MCF 10A (cell line): ENCODE results near the gene TFF3. TPM values are rescaled to one million over a fixed set of nuclear protein-coding genes. Genes with fewer than 3 reads are reported as not detected.

Source experiments
- Bru-seq: library from RNA; stranded (reverse); fragments of 400-500 nt; gene quantifications from one replicate; lab custom pipeline; 2021; lab: Mats Ljungman, UMichigan
- BruChase-seq, 2 experiments: library from RNA; stranded (reverse); fragments of 400-500 nt; gene quantifications; one replicate each; lab custom pipeline; 2021; lab: Mats Ljungman, UMichigan
- BruUV-seq: library from RNA; stranded (reverse); fragments of 400-500 nt; replicated peaks from 2 replicates; lab custom pipeline; 2021; lab: Mats Ljungman, UMichigan
- CTCF ChIA-PET: fragments of 300-600 bp; sonication (Branson Sonifier 250); formaldehyde crosslinking; extraction: SDS; loops from one replicate; lab custom pipeline; 2021; ENCODE audit warnings: antibody characterized with exemption, inconsistent platforms; lab: Yijun Ruan, JAX
- POLR2A ChIA-PET: fragments of 300-600, 350-650 bp; sonication (Branson Sonifier 250); formaldehyde crosslinking; extraction: SDS; loops from one replicate; lab custom pipeline; 2020; ENCODE audit warnings: antibody characterized with exemption, inconsistent platforms; lab: Yijun Ruan, JAX
- DNase-seq: peaks from one replicate; pipeline ENCODE4 v3.0.0-alpha.2; 2018; ENCODE audit not compliant: unreplicated experiment
- H3K27ac Mint-ChIP-seq: one replicate; pipeline ENCODE4 v1.8.0; 2022; ENCODE audit warnings: mild to moderate bottlenecking, low read depth, mixed read lengths; ENCODE audit not compliant: unreplicated experiment
- H3K27me3 Mint-ChIP-seq: one replicate; pipeline ENCODE4 v1.8.0; 2022; ENCODE audit warnings: mixed read lengths; ENCODE audit not compliant: insufficient read depth, unreplicated experiment
- H3K36me3 Mint-ChIP-seq: one replicate; pipeline ENCODE4 v1.8.0; 2022; ENCODE audit warnings: mild to moderate bottlenecking, moderate library complexity, mixed read lengths; ENCODE audit not compliant: insufficient read depth, unreplicated experiment
- H3K4me1 Mint-ChIP-seq: one replicate; pipeline ENCODE4 v1.8.0; 2022; ENCODE audit warnings: mixed read lengths; ENCODE audit not compliant: insufficient read depth, unreplicated experiment
- H3K4me3 Mint-ChIP-seq: one replicate; pipeline ENCODE4 v1.8.0; 2022; ENCODE audit warnings: mild to moderate bottlenecking, moderate library complexity, mixed read lengths; ENCODE audit not compliant: unreplicated experiment
- H3K9me3 Mint-ChIP-seq: one replicate; pipeline ENCODE4 v1.8.0; 2022; ENCODE audit warnings: mixed read lengths; ENCODE audit not compliant: unreplicated experiment
- CTCF ChIP-seq: fragments of 200-600 bp; IDR thresholded peaks from one replicate; pipeline ENCODE4 v1.8.0; 2022; ENCODE audit warnings: antibody characterized with exemption, mild to moderate bottlenecking; ENCODE audit not compliant: unreplicated experiment
- intact Hi-C: fragments of 100-400 bp; cut with micrococcal nuclease; formaldehyde crosslinking; loops from 2 replicates; pipeline ENCODE4 v1.14.1; 2022
- long read RNA-seq: library from polyadenylated mRNA; stranded (forward); transcript quantifications from one replicate; pipeline ENCODE4 v2.0.0, GENCODE V29; 2022
- total RNA-seq: library from RNA; stranded (reverse); gene quantifications from 2 replicates; pipeline ENCODE4 v1.2.3, GENCODE V29; 2022

Gene TFF3
- total RNA-seq (not detected in 2 replicates), Bru-seq, nascent RNA (not detected), BruChase-seq, experiment 1, labeled RNA remaining after a 6-hour chase (not detected), BruChase-seq, experiment 2, labeled RNA remaining after a 2-hour chase (not detected)
- long read RNA-seq: 0 reads

DNA sequence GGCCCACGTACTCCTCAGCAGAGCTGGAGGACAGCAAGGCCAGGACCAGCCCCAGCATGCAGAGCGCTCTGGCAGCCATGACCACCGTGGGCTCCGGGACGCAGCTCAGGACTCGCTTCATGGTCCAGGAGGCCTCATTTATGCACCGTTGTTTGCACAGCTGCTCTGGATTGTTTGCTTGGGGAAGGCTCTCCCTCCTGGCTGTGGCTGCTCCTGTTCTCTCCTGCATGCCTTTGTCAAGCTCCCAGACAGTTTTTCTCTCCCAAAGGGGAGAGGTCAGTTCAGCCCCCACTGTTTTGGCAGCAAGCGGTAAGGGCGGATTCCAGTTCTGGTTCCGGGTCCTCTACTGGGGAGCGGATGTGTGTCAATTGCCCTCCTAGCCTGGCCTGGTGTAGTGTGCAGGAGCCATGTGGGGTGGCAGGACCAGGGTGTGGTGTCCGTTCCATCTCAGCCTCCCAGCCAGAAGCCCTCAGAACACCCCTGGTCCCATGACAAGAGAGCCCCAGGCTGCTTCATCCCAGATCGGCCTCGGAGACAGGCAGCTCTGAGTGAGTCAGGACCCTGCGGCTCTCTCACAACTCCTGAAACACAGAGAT is at the start of gene TFF3:
Gene TFF3, minus strand, starts transcription at position 114 of the 596 bp plus-strand sequence. Its CDS starts 35 bp downstream, at position 79.
- Mint-ChIP-seq H3K9me3 (no peaks in the 10 kb centered on the region), H3K36me3 (no peaks in the 10 kb centered on the region), H3K4me3 (no peak within 1 kb of the TSS), H3K4me1 (no peaks in the 10 kb centered on the region), H3K27ac (no peak within 1 kb of the TSS), H3K27me3 (peaks cover 2% of the 10 kb centered on the region)
- intact Hi-C loops: no loop called here
- ChIA-PET POLR2A (no interaction called here), CTCF (interaction anchor here (0.6 kb wide), 1 partner anchor 340 kb away, joined by 3 read pairs; no protein-coding TSS in a partner anchor)
- TF ChIP-seq CTCF: no peak
- no peak for DNase-seq
- BruUV-seq: no TSS peak

- no peak for DNase-seq
- BruUV-seq: no TSS peak
- H3K36me3 Mint-ChIP-seq: no peaks in the 10 kb centered on the region
- TF ChIP-seq CTCF: no peak
- no peaks in the 10 kb centered on the region for H3K9me3 Mint-ChIP-seq
- CTCF ChIA-PET: no interaction called here
- no peak overlapping the region for H3K4me3 Mint-ChIP-seq
- intact Hi-C loops: no loop called here
- peaks cover 20% of the 10 kb centered on the region for H3K27me3 Mint-ChIP-seq
- POLR2A ChIA-PET: no interaction called here
- no peak overlapping the region for H3K27ac Mint-ChIP-seq
- H3K4me1 Mint-ChIP-seq: no peaks in the 10 kb centered on the region
These were observed 49.2 kb upstream of the TFF3 start for GRCh38 chr21:42364304-42364865.

GRCh38 chr21:42363312-42363711 is 48.1 kb upstream of the TFF3 start:
- Mint-ChIP-seq H3K27ac (no peak overlapping the region), H3K9me3 (no peaks in the 10 kb centered on the region), H3K4me3 (no peak overlapping the region), H3K27me3 (peaks cover 20% of the 10 kb centered on the region), H3K36me3 (no peaks in the 10 kb centered on the region), H3K4me1 (no peaks in the 10 kb centered on the region)
- ChIA-PET CTCF (interaction anchor here (1.5 kb wide), 1 partner anchor 18 kb away, joined by 4 read pairs; no protein-coding TSS in a partner anchor), POLR2A (no interaction called here)
- intact Hi-C loops: no loop called here
- TF ChIP-seq CTCF: no peak
- BruUV-seq: no TSS peak
- DNase-seq: no peak

DNA sequence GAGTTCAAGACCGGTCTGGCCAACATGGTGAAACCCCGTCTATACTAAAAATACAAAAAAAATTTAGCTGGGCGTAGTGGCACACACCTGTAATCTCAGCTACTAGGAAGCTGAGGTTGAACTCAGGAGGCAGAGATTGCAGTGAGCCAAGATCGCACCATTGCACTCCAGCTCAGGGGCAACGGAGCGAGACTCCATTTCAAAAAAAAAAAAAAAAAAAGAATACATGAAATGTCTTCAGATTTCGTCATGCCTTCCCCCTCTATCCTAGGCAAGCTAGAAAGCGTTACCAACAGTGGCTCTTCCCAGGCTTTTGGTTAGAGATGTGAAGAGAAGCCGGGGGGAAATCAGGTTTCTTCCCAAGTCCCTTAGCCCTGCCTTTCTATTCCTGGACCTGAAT is 47.5 kb upstream of the TFF3 start:
- DNase-seq: no peak
- no peaks in the 10 kb centered on the region for H3K36me3 Mint-ChIP-seq
- peaks cover 20% of the 10 kb centered on the region for H3K27me3 Mint-ChIP-seq
- H3K27ac Mint-ChIP-seq: no peak overlapping the region
- no TSS peak for BruUV-seq
- CTCF ChIA-PET: interaction anchor here (0.6 to 1.5 kb wide), 2 partner anchors 18 to 220 kb away, joined by 4 to 7 read pairs; no protein-coding TSS in a partner anchor
- TF ChIP-seq CTCF: no peak
- intact Hi-C loops: no loop called here
- H3K4me3 Mint-ChIP-seq: no peak overlapping the region
- no peaks in the 10 kb centered on the region for H3K4me1 Mint-ChIP-seq
- no peaks in the 10 kb centered on the region for H3K9me3 Mint-ChIP-seq
- POLR2A ChIA-PET: no interaction called here
